Activated naive CD8-positive, alpha-beta T cell (primary cell): ENCODE results near the gene PAM16.
"Not testable (repeated sequence)": the region's sequence is repeated elsewhere in the genome, so short reads cannot be mapped to it uniquely, and the experiment has no call there.

Experiments used
- H3K27ac Mint-ChIP-seq: one replicate; pipeline ENCODE4 v1.8.0; 2021; ENCODE audit warnings: mixed read lengths
- H3K27me3 Mint-ChIP-seq: one replicate; pipeline ENCODE4 v1.8.0; 2021; ENCODE audit warnings: mixed read lengths
- H3K36me3 Mint-ChIP-seq: one replicate; pipeline ENCODE4 v1.8.0; 2021; ENCODE audit warnings: mixed read lengths
- H3K4me1 Mint-ChIP-seq: one replicate; pipeline ENCODE4 v1.8.0; 2021; ENCODE audit warnings: low read depth, mixed read lengths
- H3K4me3 Mint-ChIP-seq: one replicate; pipeline ENCODE4 v1.8.0; 2021; ENCODE audit warnings: mild to moderate bottlenecking, mixed read lengths
- H3K9me3 Mint-ChIP-seq: one replicate; pipeline ENCODE4 v1.8.0; 2021; ENCODE audit warnings: low read depth, mixed read lengths

Gene PAM16

DNA sequence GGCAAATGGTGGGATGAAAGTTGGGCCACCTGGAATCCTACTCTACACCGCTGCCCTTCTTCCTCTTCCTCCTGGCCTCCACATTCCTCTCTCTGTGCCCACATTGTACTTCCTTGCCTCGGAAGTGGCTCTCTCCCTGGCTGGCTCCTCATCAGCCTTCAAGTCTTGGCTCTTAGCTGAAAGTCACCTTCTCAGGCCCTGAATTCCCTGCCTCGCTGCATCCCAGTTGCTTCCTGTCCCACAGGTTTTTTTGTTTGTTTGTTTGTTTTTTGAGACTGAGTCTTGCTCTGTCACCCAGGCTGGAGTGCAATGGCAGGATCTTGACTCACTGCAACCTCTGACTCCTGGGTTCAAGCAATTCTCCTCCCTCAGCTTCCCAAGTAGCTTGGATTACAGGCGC, 2.6 kb upstream of the PAM16 start:
- H3K4me1 Mint-ChIP-seq = peaks cover 13% of the 10 kb centered on the region
- peak overlapping the region; percentile 61 for H3K27ac Mint-ChIP-seq
- no peaks in the 10 kb centered on the region for H3K9me3 Mint-ChIP-seq
- H3K27me3 Mint-ChIP-seq = no peaks in the 10 kb centered on the region
- H3K4me3 Mint-ChIP-seq = no peak overlapping the region
- H3K36me3 Mint-ChIP-seq = no peaks in the 10 kb centered on the region

DNA sequence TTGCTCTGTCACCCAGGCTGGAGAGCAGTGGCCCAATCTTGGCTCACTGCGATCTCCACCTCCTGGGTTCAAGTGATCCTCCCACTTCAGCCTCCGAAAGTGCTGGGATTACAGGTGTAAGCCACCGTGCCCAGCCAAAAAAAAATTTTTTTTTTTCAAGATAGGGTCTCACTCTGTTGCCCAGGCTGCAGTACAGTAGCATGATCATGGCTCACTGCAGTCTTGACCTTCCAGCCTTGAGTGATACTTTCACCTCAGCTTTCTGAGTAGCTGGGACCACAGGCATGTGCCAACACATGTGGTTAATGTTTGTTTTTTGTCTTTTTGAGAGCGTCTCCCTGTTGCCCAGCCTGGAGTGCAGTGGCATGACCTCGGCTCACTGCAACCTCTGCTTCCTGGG, 1.7 kb upstream of the PAM16 start:
- H3K36me3 Mint-ChIP-seq = no peaks in the 10 kb centered on the region
- no peak overlapping the region for H3K27ac Mint-ChIP-seq
- no peak overlapping the region for H3K4me3 Mint-ChIP-seq
- no peaks in the 10 kb centered on the region for H3K9me3 Mint-ChIP-seq
- H3K4me1 Mint-ChIP-seq = peaks cover 20% of the 10 kb centered on the region
- no peaks in the 10 kb centered on the region for H3K27me3 Mint-ChIP-seq

DNA sequence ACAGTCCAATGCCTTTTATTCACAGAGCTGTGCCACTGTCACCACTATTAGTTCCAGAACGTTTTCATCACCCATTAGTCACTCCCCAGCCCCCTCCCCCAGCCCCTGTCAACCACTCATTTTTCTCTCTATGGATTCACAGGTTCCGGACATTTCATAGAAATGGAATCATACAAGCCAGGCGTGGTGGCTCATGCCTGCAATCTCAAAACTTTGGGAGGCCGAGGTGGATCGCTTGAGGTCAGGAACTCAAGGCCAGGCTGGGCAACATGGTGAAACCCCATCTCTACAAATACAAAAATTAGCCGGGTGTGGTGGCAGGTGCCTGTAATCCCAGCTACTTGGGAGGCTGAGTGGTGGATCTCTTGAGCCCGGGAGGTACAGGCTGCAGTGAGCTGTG, 759 bp upstream of the PAM16 start:
- Mint-ChIP-seq H3K9me3 (no peaks in the 10 kb centered on the region), H3K27ac (peak overlapping the region; percentile 90), H3K36me3 (no peaks in the 10 kb centered on the region), H3K4me3 (peak overlapping the region; percentile 95), H3K27me3 (no peaks in the 10 kb centered on the region), H3K4me1 (peaks cover 24% of the 10 kb centered on the region)

DNA sequence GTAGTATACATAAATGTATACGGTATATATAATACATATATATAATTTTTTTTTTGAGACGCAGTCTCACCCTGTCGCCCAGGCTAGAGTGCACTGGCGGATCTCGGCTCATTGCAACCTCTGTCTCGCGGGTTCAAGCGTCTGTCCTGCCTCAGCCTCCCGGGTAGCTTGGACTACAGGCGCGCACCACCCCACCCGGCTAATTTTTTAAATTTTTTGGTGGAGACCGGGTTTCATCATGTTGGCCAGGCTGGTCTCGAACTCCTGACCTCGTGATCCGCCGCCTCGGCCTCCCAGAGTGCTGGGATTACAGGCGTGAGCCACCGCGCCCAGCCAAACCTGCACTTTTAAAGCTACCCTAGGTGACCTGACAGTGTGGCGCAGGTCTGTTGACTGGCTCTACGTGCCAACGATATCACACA, 745 bp downstream of the PAM16 start:
- Mint-ChIP-seq H3K36me3 (no peaks in the 10 kb centered on the region), H3K27ac (peak overlapping the region; percentile 94), H3K27me3 (no peaks in the 10 kb centered on the region), H3K9me3 (no peaks in the 10 kb centered on the region), H3K4me3 (peak overlapping the region; percentile 95), H3K4me1 (peaks cover 28% of the 10 kb centered on the region)

DNA sequence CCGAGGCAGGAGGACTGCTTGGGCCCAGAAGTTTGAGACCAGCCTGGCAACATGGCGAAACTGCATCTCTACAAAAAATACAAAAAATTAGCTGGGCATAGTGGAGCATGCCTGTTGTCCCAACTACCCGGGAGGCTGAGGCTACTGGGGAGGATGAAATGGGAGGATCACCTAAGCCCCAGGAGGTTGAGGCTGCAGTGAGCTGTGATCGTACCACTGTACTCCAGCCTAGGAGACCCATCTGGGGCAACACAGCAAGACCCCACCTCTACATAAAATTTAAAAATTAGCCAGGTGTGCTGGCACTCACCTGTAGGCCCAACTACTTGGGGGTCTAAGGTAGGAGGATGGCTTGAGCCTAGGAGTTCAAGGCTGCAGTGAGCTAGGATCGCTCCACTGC, 1.8 kb downstream of the PAM16 start:
- Mint-ChIP-seq H3K4me3 (peak overlapping the region; percentile 65), H3K27ac (no peak overlapping the region)

DNA sequence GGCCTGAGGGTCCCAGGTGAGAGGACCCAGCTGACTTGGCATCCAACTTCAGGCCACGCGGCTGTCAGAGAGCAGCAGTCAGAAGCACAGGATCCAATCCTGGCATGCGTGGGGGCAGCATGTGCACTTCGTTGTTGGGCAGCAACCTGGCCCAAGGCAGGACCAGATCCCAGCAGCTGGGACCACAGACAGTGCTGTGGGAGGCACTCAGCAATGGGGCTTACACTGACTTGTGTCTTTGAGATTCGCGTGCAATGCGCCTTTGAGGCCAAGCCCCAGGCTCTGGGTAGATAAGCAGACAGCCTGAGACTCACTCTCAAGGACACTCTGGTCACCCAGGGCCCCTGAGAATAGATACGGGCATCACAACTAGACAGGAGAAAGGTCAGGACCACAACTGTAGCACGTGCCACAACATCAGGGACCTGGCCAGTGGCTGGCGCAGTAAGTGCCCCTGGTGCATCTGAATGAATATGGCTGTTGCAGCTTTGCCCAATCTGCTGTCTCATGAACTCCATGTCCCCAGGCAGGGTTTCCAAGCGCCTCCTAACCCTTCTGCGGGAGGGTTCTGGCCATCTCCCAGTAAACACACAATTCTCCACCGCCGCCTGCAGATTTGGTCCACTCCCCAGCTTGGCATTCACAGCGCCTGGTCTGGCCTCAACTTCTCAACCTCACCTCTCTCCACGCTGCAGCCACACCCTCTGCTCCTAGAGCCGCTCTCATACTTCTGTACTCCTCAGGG, 3.2 kb downstream of the PAM16 start:
- no peak overlapping the region for H3K27ac Mint-ChIP-seq
- no peaks in the 10 kb centered on the region for H3K36me3 Mint-ChIP-seq
- H3K4me1 Mint-ChIP-seq = peaks cover 35% of the 10 kb centered on the region
- no peaks in the 10 kb centered on the region for H3K27me3 Mint-ChIP-seq
- H3K9me3 Mint-ChIP-seq = no peaks in the 10 kb centered on the region
- H3K4me3 Mint-ChIP-seq = peak overlapping the region; percentile 12

More for the DNA sequence above, 1.8 kb downstream of the PAM16 start:
- Mint-ChIP-seq H3K9me3 (no peaks in the 10 kb centered on the region), H3K27me3 (no peaks in the 10 kb centered on the region), H3K36me3 (no peaks in the 10 kb centered on the region), H3K4me1 (peaks cover 32% of the 10 kb centered on the region)

DNA sequence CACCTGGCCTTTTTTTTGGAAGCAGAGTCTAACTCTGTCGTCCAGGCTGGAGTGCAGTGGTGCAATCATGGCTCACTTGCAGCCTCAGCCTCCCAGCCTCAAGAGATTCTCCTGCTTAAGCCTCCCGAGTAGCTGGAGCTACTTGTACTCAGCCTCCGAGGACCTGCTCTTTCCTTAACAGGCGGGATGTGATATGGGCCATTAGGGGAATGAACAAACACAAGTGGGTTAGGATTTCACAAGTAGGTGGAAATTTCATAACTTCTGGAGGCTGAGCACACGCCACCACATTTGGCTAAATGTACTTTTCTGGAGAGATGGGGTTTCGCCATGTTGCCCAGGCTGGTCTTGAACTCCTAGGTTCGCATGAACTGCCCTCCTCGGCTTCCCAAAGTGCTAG, 4.1 kb downstream of the PAM16 start:
- Mint-ChIP-seq H3K27me3 (no peaks in the 10 kb centered on the region), H3K9me3 (no peaks in the 10 kb centered on the region), H3K4me3 (no peak overlapping the region), H3K4me1 (peaks cover 35% of the 10 kb centered on the region), H3K27ac (peak overlapping the region; percentile 10), H3K36me3 (no peaks in the 10 kb centered on the region)

DNA sequence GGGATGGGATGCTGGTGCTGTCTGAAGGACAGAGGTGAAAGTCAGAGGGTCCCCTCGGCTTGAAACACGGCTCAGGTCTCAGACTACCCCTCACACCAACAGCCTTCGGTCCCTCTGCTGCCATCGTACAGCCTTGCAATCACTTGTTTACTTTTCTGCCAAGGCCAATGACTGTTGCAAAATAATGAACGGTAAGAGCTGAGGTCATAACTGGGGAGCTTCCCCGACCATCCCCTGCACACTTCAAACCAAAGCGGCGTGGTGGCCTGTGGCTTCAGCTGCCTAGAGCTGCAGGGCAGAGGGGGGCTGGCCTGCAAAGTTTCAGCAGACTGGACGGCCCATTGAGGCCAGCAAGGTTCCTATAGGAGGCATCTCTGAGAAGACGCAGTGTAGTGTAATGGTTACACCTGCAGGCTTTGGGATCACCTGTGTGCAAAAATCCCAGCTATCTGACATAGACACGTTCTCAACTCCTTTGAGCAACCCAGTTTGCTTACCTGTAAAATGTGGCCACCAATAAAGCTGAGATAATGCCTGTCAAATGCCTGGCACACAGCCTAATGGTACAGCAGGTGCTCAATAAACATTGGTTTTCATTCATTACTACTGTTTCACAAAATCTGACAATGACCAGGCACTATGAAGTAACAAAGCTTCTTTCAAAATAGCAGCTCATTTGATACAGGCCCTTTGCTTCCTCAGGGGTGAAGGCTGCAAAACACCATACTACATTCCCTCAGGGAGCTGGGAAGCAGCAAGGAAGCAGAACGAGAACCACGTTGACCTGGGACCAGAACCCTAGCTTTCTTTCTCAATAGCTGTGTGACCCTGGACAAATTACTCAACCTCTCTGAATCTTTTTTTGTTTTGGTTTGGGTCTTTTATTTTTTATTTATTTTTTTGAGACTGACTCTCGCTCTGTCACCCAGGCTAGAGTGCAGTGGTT, 5.0 kb downstream of the PAM16 start:
- Mint-ChIP-seq H3K27ac (peak overlapping the region; percentile 10), H3K36me3 (no peaks in the 10 kb centered on the region), H3K9me3 (no peaks in the 10 kb centered on the region), H3K4me3 (peak overlapping the region; percentile 1), H3K4me1 (peaks cover 28% of the 10 kb centered on the region), H3K27me3 (no peaks in the 10 kb centered on the region)

DNA sequence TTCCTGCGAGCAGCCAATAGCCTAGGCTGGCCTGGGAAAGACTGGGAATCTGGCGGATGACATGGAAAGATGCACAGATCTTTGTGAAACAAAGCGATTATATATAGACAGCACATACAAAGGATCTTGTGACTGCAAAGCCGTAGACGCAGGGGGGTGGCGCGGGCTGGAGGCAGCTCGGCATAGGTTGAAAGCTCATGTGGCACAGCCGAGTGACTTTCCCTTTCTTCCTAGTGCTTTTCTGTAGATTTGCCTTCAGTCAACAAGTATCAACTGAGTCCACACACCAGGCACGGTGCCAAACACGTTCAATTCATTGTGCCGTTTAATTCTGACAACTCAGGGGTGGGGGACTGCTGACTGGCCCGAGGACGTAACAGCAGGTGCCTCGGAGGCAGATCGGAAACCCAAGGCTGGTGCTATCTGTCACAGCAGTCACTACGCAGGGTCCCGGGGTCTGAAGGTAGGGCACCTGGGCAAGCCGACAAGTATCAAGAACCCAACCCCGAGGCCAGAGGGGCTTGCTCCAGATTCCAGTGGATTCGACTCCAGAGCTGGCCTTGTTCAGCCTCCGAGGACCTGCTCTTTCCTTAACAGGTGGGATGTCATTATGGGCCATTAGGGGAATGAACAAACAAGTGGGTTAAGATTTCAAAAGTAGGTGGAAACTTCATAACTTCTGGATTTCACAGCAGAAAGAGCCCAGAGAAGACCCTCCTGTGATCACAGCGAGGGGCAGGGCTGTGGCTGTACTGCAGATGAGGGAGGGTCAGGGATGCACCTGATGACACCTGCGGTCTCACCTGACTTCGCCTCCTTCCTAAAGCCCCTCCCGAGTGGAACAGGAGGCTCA, 5.9 kb downstream of the PAM16 start:
- H3K4me1 Mint-ChIP-seq = peaks cover 28% of the 10 kb centered on the region
- no peaks in the 10 kb centered on the region for H3K36me3 Mint-ChIP-seq
- H3K4me3 Mint-ChIP-seq = no peak overlapping the region
- H3K27ac Mint-ChIP-seq = peak overlapping the region; percentile 75
- H3K27me3 Mint-ChIP-seq = no peaks in the 10 kb centered on the region
- no peaks in the 10 kb centered on the region for H3K9me3 Mint-ChIP-seq

DNA sequence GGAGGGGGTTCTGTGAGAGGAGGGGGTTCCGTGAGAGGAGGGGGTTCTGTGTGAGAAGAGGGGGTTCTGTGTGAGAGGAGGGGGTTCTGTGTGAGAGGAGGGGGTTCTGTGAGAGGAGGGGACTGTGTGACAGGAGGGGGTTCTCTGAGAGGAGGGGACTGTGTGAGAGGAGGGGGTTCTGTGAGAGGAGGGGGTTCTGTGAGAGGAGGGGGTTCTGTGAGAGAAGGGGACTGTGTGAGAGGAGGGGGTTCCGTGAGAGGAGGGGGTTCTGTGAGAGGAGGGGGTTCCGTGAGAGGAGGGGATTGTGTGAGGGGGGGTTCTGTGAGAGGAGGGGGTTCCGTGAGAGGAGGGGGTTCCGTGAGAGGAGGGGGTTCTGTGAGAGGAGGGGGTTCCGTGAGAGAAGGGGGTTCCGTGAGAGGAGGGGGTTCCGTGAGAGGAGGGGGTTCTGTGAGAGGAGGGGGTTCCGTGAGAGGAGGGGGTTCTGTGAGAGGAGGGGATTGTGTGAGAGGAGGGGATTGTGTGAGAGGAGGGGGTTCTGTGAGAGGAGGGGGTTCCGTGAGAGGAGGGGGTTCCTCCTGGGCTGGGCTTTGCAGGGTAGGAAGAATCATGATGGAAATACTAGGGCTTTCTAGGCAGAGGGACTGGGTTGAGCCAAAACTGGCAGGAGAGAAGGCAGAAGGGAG, 6.7 kb downstream of the PAM16 start:
- H3K4me1 Mint-ChIP-seq = peaks cover 22% of the 10 kb centered on the region
- H3K9me3 Mint-ChIP-seq, H3K27me3 Mint-ChIP-seq, H3K36me3 Mint-ChIP-seq, H3K4me3 Mint-ChIP-seq: not testable (repeated sequence)
- peak overlapping the region; percentile 75 for H3K27ac Mint-ChIP-seq

DNA sequence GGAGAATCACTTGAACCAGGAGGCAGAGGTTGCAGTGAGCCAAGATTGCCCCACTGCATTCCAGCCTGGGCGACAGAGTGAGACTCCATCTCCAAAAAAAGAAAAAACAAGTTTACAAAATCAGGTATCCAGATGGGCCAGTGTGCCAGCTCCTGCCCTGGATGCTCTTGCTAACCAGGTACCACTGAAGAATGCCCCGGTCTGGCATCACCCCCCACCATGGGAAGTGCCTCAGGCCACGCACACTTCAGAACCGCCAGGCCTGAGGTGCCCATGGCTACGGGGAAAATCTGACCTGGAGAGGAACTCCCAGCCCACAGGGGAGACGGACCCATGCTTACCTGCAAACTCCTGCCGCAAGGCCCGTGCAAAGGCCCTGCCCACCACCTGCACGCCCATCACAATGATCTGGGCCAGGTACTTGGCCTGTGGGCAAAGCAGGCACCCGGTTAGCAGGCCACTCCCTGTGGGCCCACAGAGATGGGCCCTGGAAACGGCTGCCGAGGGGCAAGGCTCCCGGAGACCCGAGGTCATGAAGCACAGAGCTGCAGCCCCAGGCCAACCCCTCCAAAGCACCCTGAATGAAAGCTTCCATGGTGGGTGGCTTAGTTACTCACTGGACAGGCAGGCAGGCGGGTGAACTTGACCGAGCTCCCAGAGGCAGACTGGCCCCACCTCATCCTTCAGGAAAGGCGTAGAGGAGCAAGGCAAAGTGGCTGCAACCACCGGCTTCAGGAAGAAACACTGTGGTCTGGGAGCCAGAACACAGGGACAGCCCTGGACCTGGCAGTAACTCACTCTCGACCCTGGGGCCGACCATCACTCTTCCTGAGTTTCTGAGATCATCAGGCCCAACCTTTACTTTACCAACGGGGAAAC, 8.0 kb downstream of the PAM16 start:
- Mint-ChIP-seq H3K4me1 (peaks cover 18% of the 10 kb centered on the region), H3K27ac (peak overlapping the region; percentile 41), H3K36me3 (no peaks in the 10 kb centered on the region), H3K27me3 (no peaks in the 10 kb centered on the region), H3K9me3 (no peaks in the 10 kb centered on the region), H3K4me3 (no peak overlapping the region)

DNA sequence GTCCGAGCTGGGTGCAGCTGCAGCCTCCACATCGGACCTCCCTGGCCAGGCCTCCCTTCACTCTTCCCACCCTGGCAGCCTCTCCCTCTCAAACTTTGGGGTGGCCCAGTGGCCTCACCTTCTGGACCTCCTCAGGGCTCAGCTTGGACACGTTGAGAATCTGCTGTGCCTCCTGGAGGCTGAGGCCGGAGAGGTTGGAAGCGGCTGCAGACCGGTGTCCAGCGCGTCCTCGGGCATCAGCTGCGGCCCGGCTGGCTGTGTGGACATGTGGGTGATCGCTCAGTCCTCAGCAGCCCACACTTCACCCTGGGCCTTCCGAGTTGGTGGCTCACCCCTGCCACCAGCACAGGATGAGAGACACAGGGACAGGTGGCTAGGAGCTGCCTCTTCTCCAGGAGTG, 9.9 kb downstream of the PAM16 start:
- no peak overlapping the region for H3K4me3 Mint-ChIP-seq
- H3K36me3 Mint-ChIP-seq = no peaks in the 10 kb centered on the region
- peaks cover 9% of the 10 kb centered on the region for H3K4me1 Mint-ChIP-seq
- H3K9me3 Mint-ChIP-seq = no peaks in the 10 kb centered on the region
- H3K27me3 Mint-ChIP-seq = no peaks in the 10 kb centered on the region
- H3K27ac Mint-ChIP-seq = no peak overlapping the region

DNA sequence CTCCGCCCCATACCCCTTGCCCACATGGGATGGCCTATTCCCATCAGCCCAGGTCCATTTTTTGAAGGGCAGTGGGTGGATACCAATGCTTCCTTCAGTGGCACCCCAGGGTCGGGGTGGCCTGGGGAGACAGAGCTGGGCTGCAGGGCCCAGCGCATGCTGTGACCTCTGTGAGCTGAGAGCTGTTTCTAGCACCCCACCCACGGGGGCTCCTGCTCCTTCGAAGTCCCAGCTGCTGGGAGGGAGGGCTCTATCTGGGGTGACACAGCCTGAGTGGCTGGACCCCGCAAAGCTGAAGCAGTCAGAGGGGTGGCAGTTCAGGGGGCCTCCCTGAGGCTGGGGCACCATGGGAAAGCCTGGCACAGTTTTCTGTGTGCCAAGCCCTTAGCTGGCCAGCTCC, 10.7 kb downstream of the PAM16 start:
- no peaks in the 10 kb centered on the region for H3K36me3 Mint-ChIP-seq
- no peak overlapping the region for H3K4me3 Mint-ChIP-seq
- H3K27ac Mint-ChIP-seq = no peak overlapping the region
- H3K4me1 Mint-ChIP-seq = peaks cover 7% of the 10 kb centered on the region
- no peaks in the 10 kb centered on the region for H3K27me3 Mint-ChIP-seq
- no peaks in the 10 kb centered on the region for H3K9me3 Mint-ChIP-seq
